SK-N-SH treated with all-trans-retinoic acid at 6 μM for 48 hours (cell line): ENCODE measurements around the gene CLEC4F.

Experiments
- ATAC-seq: fragments of 200-7000 bp; cut with Tn5 transposase; 3 replicates; pipeline ENCODE4 v1.9.1; 2020; ENCODE audit warnings: mild to moderate bottlenecking, moderate library complexity
- ARNTL ChIP-seq: fragments of 450-650 bp; formaldehyde crosslinking; IDR thresholded peaks from 2 replicates; pipeline ENCODE4 v1.5.0; 2020; ENCODE audit warnings: low read depth, mild to moderate bottlenecking, moderate library complexity, borderline replicate concordance
- BACH2 ChIP-seq: fragments of 250-450 bp; sonication (Bioruptor Pico); IDR thresholded peaks from 2 replicates; pipeline ENCODE4 v1.9.0; 2021; ENCODE audit warnings: mild to moderate bottlenecking, borderline replicate concordance
- CSDC2 ChIP-seq: fragments of 250-450 bp; sonication (Bioruptor Pico); IDR thresholded peaks from 2 replicates; pipeline ENCODE4 v1.5.0; 2020; ENCODE audit warnings: mild to moderate bottlenecking, moderate library complexity
- ESRRG ChIP-seq: fragments of 250-450 bp; sonication (Bioruptor Pico); IDR thresholded peaks from 2 replicates; pipeline ENCODE4 v1.6.1; 2021; ENCODE audit warnings: mild to moderate bottlenecking
- GLIS3 ChIP-seq: fragments of 250-450 bp; sonication (Bioruptor Pico); IDR thresholded peaks from 2 replicates; pipeline ENCODE4 v1.5.0; 2020; ENCODE audit warnings: mild to moderate bottlenecking, moderate library complexity
- ISL1 ChIP-seq: fragments of 250-450 bp; sonication (Bioruptor Pico); IDR thresholded peaks from 2 replicates; pipeline ENCODE4 v2.1.2; 2022; ENCODE audit warnings: mild to moderate bottlenecking, moderate library complexity
- OSR1 ChIP-seq: fragments of 250-450 bp; sonication (Bioruptor Pico); IDR thresholded peaks from 2 replicates; pipeline ENCODE4 v1.8.0; 2022; ENCODE audit warnings: moderate library complexity, mild to moderate bottlenecking, inconsistent platforms
- PPARA ChIP-seq: fragments of 250-450 bp; sonication (Bioruptor Pico); IDR thresholded peaks from 2 replicates; pipeline ENCODE4 v1.5.0; 2020; ENCODE audit warnings: mild to moderate bottlenecking, borderline replicate concordance
- RARB ChIP-seq: fragments of 250-450 bp; sonication (Bioruptor Pico); IDR thresholded peaks from 2 replicates; pipeline ENCODE4 v1.8.0; 2021; ENCODE audit warnings: mild to moderate bottlenecking, moderate library complexity
- SNAI2 ChIP-seq: fragments of 250-450 bp; sonication (Bioruptor Pico); IDR thresholded peaks from 2 replicates; pipeline ENCODE4 v1.5.0; 2020; ENCODE audit warnings: mild to moderate bottlenecking, moderate library complexity
- TCF4 ChIP-seq: fragments of 250-450 bp; sonication (Bioruptor Pico); IDR thresholded peaks from 2 replicates; pipeline ENCODE4 v1.8.0; 2021; ENCODE audit warnings: mild to moderate bottlenecking, moderate library complexity, borderline replicate concordance
- ZC3H10 ChIP-seq: fragments of 250-450 bp; sonication (Bioruptor Pico); IDR thresholded peaks from 2 replicates; pipeline ENCODE4 v1.5.1; 2021; ENCODE audit warnings: mild to moderate bottlenecking, moderate library complexity
- ZFP3 ChIP-seq: fragments of 250-450 bp; sonication (Bioruptor Pico); IDR thresholded peaks from 2 replicates; pipeline ENCODE4 v1.5.0; 2020; ENCODE audit warnings: mild to moderate bottlenecking, moderate library complexity
- ZFP30 ChIP-seq: fragments of 450-650 bp; formaldehyde crosslinking; IDR thresholded peaks from 2 replicates; pipeline ENCODE4 v1.5.0; 2022; ENCODE audit warnings: mild to moderate bottlenecking, moderate library complexity
- ZNF565 ChIP-seq: fragments of 450-650 bp; formaldehyde crosslinking; conservative IDR thresholded peaks from 2 replicates; pipeline ENCODE4 v1.5.0; 2020; ENCODE audit warnings: low read depth, mild to moderate bottlenecking, moderate library complexity
- ZNF8 ChIP-seq: fragments of 450-650 bp; formaldehyde crosslinking; IDR thresholded peaks from 2 replicates; pipeline ENCODE4 v1.5.0; 2020; ENCODE audit warnings: mild to moderate bottlenecking, moderate library complexity
- TF ChIP-seq, protein P1 (sequence below): fragments of 250-450 bp; sonication (Bioruptor Pico); IDR thresholded peaks from 2 replicates; pipeline ENCODE4 v1.8.0; 2021; ENCODE audit warnings: low read depth, mild to moderate bottlenecking, moderate library complexity, borderline replicate concordance
- TF ChIP-seq, protein P2 (sequence below): fragments of 250-450 bp; sonication (Bioruptor Pico); IDR thresholded peaks from 2 replicates; pipeline ENCODE4 v1.8.0; 2020; ENCODE audit warnings: mild to moderate bottlenecking, moderate library complexity, borderline replicate concordance
- TF ChIP-seq, protein P3 (sequence below): fragments of 250-450 bp; sonication (Bioruptor Pico); IDR thresholded peaks from 2 replicates; pipeline ENCODE4 v1.5.1; 2020; ENCODE audit warnings: low read depth, mild to moderate bottlenecking, moderate library complexity
- TF ChIP-seq, protein P4 (sequence below): fragments of 250-450 bp; sonication (Bioruptor Pico); IDR thresholded peaks from 2 replicates; pipeline ENCODE4 v1.5.1; 2021; ENCODE audit warnings: mild to moderate bottlenecking, moderate library complexity
- TF ChIP-seq, protein P5 (sequence below): fragments of 250-450 bp; sonication (Bioruptor Pico); IDR thresholded peaks from 2 replicates; pipeline ENCODE4 v1.5.0; 2020; ENCODE audit warnings: mild to moderate bottlenecking, moderate library complexity

Gene CLEC4F

DNA sequence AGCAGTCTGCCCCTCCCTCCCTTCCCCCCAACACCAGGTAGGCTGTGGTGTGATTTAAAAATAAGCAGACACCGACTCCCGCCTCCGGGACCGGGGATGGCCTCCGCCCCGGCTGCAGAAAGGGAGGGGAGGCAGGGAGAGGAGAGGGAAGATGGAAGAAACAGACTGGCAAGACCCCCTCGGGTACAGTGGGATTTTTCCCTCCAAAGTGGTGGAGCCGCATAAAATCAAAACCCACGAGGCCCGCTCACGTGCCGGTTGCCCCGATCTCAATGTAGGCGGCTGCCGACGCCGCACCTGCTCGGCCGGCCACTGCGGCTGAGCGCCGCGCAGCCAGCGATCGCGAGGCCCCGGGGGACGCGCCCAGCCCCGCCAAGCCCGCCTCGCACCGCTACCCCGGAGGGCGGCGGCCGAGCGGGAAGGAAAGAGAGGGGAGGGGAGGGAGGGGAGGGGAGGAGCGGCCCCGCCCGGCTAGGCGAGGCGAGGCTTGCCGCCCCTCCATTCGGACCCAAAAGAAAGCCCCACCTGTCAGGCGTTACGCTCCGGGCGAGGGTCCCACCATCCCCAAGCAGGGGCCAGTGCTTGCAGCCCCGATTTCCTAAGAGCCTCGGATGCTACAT, 53.2 kb downstream of the CLEC4F start (continued):
- TF ChIP-seq CSDC2 (no peak), ESRRG (CRISPR knock-in tag) (no peak), GLIS3 (no peak)

DNA sequence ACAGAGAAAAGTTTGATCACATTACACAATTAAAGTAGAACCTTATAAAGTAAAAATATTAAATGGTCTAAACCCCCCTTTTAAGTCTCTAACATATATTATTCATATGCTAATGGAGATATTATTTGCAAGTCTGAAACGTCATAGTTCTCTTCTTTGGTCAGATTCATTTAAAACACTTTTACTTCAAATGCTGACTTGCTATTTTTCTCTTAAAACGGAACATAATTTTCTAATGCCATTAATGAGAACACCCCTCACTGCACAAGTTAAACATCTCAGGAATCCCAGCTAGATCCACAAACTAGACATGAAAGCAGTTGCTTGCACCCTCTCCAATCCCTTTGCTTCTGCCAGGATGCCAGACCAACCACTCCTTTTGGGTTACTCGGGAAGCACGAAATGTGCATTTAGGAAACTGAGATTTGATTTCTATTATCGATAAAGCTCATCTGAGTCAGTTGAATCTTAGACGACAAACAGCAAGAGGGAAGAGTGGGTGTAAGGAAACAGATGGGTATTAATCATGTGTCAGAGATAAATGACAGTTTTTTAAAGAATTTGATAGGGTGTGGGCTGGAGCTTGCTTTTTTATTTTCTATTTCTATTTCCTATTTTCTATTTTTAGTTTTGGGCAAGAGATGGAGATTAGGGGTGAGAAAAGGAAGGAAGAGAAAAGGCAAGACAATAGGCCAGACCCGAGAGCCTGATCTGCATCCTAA, 53.9 kb downstream of the CLEC4F start:
- TF ChIP-seq, protein P1, sequence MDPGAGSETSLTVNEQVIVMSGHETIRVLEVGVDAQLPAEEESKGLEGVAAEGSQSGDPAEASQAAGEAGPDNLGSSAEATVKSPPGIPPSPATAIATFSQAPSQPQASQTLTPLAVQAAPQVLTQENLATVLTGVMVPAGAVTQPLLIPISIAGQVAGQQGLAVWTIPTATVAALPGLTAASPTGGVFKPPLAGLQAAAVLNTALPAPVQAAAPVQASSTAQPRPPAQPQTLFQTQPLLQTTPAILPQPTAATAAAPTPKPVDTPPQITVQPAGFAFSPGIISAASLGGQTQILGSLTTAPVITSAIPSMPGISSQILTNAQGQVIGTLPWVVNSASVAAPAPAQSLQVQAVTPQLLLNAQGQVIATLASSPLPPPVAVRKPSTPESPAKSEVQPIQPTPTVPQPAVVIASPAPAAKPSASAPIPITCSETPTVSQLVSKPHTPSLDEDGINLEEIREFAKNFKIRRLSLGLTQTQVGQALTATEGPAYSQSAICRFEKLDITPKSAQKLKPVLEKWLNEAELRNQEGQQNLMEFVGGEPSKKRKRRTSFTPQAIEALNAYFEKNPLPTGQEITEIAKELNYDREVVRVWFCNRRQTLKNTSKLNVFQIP (CRISPR knock-in tag), result no peak
- TF ChIP-seq BACH2 (CRISPR knock-in tag), result no peak
- TF ChIP-seq RARB, result no peak
- TF ChIP-seq ZNF8 (CRISPR knock-in tag), result no peak
- TF ChIP-seq, protein P2, sequence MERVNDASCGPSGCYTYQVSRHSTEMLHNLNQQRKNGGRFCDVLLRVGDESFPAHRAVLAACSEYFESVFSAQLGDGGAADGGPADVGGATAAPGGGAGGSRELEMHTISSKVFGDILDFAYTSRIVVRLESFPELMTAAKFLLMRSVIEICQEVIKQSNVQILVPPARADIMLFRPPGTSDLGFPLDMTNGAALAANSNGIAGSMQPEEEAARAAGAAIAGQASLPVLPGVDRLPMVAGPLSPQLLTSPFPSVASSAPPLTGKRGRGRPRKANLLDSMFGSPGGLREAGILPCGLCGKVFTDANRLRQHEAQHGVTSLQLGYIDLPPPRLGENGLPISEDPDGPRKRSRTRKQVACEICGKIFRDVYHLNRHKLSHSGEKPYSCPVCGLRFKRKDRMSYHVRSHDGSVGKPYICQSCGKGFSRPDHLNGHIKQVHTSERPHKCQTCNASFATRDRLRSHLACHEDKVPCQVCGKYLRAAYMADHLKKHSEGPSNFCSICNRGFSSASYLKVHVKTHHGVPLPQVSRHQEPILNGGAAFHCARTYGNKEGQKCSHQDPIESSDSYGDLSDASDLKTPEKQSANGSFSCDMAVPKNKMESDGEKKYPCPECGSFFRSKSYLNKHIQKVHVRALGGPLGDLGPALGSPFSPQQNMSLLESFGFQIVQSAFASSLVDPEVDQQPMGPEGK (CRISPR knock-in tag), result no peak
- TF ChIP-seq ISL1 (CRISPR knock-in tag), result no peak
- TF ChIP-seq GLIS3, result no peak
- TF ChIP-seq PPARA (CRISPR knock-in tag), result no peak
- no peak for TF ChIP-seq ARNTL
- TF ChIP-seq SNAI2 (CRISPR knock-in tag), result no peak
- no peak for TF ChIP-seq ESRRG (CRISPR knock-in tag)
- TF ChIP-seq, protein P3, sequence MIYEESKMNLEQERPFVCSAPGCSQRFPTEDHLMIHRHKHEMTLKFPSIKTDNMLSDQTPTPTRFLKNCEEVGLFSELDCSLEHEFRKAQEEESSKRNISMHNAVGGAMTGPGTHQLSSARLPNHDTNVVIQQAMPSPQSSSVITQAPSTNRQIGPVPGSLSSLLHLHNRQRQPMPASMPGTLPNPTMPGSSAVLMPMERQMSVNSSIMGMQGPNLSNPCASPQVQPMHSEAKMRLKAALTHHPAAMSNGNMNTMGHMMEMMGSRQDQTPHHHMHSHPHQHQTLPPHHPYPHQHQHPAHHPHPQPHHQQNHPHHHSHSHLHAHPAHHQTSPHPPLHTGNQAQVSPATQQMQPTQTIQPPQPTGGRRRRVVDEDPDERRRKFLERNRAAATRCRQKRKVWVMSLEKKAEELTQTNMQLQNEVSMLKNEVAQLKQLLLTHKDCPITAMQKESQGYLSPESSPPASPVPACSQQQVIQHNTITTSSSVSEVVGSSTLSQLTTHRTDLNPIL (CRISPR knock-in tag), result no peak
- TF ChIP-seq ZC3H10 (CRISPR knock-in tag), result no peak
- TF ChIP-seq TCF4 (CRISPR knock-in tag), result no peak
- TF ChIP-seq, protein P4, sequence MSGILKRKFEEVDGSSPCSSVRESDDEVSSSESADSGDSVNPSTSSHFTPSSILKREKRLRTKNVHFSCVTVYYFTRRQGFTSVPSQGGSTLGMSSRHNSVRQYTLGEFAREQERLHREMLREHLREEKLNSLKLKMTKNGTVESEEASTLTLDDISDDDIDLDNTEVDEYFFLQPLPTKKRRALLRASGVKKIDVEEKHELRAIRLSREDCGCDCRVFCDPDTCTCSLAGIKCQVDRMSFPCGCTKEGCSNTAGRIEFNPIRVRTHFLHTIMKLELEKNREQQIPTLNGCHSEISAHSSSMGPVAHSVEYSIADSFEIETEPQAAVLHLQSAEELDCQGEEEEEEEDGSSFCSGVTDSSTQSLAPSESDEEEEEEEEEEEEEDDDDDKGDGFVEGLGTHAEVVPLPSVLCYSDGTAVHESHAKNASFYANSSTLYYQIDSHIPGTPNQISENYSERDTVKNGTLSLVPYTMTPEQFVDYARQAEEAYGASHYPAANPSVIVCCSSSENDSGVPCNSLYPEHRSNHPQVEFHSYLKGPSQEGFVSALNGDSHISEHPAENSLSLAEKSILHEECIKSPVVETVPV (CRISPR knock-in tag), result no peak
- TF ChIP-seq CSDC2, result no peak
- no peak for TF ChIP-seq OSR1
- ATAC-seq, result no peak

DNA sequence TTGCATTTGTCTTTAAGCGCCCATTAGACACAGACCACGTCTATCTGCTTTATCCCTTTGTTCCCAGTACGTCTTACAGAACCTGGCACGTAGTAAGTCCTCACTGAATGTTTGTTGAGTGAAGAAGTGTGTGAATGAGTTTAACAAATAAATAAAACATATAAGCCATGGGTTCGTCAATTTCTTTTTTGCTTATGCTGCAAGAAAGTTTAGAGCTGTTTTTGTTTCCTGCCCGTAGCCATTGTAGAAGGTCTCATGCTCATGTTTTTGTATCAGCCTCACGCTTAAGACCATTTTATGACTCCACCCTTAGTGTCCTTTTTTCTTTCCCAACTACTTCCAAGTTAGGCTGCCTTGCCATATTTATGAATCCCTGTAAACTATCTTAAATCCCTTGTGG, 54.9 kb downstream of the CLEC4F start:
- TF ChIP-seq CSDC2 (no peak), ZFP30 (CRISPR knock-in tag) (no peak), SNAI2 (CRISPR knock-in tag) (no peak), RARB (no peak), ZFP3 (CRISPR knock-in tag) (no peak), ZNF565 (CRISPR knock-in tag) (no peak), BACH2 (CRISPR knock-in tag) (no peak)
- TF ChIP-seq, protein P1 (CRISPR knock-in tag), result no peak
- TF ChIP-seq, protein P5, sequence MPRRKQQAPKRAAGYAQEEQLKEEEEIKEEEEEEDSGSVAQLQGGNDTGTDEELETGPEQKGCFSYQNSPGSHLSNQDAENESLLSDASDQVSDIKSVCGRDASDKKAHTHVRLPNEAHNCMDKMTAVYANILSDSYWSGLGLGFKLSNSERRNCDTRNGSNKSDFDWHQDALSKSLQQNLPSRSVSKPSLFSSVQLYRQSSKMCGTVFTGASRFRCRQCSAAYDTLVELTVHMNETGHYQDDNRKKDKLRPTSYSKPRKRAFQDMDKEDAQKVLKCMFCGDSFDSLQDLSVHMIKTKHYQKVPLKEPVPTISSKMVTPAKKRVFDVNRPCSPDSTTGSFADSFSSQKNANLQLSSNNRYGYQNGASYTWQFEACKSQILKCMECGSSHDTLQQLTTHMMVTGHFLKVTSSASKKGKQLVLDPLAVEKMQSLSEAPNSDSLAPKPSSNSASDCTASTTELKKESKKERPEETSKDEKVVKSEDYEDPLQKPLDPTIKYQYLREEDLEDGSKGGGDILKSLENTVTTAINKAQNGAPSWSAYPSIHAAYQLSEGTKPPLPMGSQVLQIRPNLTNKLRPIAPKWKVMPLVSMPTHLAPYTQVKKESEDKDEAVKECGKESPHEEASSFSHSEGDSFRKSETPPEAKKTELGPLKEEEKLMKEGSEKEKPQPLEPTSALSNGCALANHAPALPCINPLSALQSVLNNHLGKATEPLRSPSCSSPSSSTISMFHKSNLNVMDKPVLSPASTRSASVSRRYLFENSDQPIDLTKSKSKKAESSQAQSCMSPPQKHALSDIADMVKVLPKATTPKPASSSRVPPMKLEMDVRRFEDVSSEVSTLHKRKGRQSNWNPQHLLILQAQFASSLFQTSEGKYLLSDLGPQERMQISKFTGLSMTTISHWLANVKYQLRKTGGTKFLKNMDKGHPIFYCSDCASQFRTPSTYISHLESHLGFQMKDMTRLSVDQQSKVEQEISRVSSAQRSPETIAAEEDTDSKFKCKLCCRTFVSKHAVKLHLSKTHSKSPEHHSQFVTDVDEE (CRISPR knock-in tag), result no peak
- TF ChIP-seq, protein P4 (CRISPR knock-in tag), result no peak
- TF ChIP-seq, protein P3 (CRISPR knock-in tag), result no peak
- TF ChIP-seq, all 23 proteins: peak for 0
- no peak for ATAC-seq
